Testis (tissue), 3 donors: Measurements from ENCODE around the gene PHYKPL. TPM values are rescaled to one million over a fixed set of nuclear protein-coding genes. Genes with fewer than 3 reads are reported as not detected.

Source experiments
- DNase-seq: peaks from one replicate; pipeline ENCODE4 v3.0.0-alpha.2; 2019
- H3K27ac ChIP-seq, 2 donors: fragments of 200-600 bp; sonication (generic); one replicate each; pipeline ENCODE4 v1.5.1; 2019
- H3K27me3 ChIP-seq: fragments of 200-600 bp; sonication (generic); one replicate; pipeline ENCODE4 v1.5.1; 2019
- H3K36me3 ChIP-seq: fragments of 200-600 bp; sonication (generic); one replicate; pipeline ENCODE4 v1.5.1; 2017; ENCODE audit warnings: low read depth; ENCODE audit errors: missing control alignments
- H3K4me1 ChIP-seq: fragments of 200-600 bp; sonication (generic); one replicate; pipeline ENCODE4 v1.5.1; 2019
- H3K4me3 ChIP-seq, 2 donors: fragments of 200-600 bp; sonication (generic); one replicate each; pipeline ENCODE4 v1.5.1; 2017 to 2019
- H3K9me3 ChIP-seq: fragments of 200-600 bp; sonication (generic); one replicate; pipeline ENCODE4 v1.5.1; 2017
- POLR2A ChIP-seq: fragments of 450-650 bp; IDR thresholded peaks from one replicate; pipeline ENCODE4 v1.6.1; 2017; ENCODE audit warnings: antibody characterized with exemption, mild to moderate bottlenecking, moderate library complexity
- WGBS, 2 donors: methylation state at CpG; one replicate each; pipeline ENCODE4 v1.1.5; 2018; 5-methylcytosine and 5-hydroxymethylcytosine counted together
- intact Hi-C: fragments of 100-400 bp; cut with DNase I; formaldehyde crosslinking; loops from one replicate; pipeline ENCODE4 v1.15.1; 2023; ENCODE audit warnings: low total_unique reads
- polyA plus RNA-seq: library from polyadenylated mRNA; stranded (reverse); fragments of 350-450 nt; fragmentation: Illumina TruSeq; extraction: RNeasy Lipid Tissue Mini Kit (QIAGEN cat#74804); gene quantifications from one replicate; pipeline ENCODE4 v1.2.3, GENCODE V29; 2014; ENCODE audit warnings: low read depth, low replicate concordance; ENCODE audit not compliant: insufficient read depth
- total RNA-seq, 2 donors: library from RNA; depleted of rRNA; stranded (reverse); fragments of >200 nt; gene quantifications; one replicate each; pipeline ENCODE4 v1.2.3, GENCODE V29; 2016
- TF ChIP-seq, protein P1 (sequence below), 3 experiments: fragments of 450-650 bp in 2 of 3; fragments of 200-600 bp in 1 of 3; sonication (generic) in 1 of 3; IDR thresholded peaks; one replicate each; pipeline ENCODE4 v1.5.1; 2016 to 2019; ENCODE audit warnings: antibody characterized with exemption in 3 of 3, mild to moderate bottlenecking in 2 of 3, moderate library complexity in 1 of 3

PHYKPL gene
- total and polyA plus RNA-seq, 3 donors from 2014 or later = 81.7 to 122 (median 121) TPM

DNA sequence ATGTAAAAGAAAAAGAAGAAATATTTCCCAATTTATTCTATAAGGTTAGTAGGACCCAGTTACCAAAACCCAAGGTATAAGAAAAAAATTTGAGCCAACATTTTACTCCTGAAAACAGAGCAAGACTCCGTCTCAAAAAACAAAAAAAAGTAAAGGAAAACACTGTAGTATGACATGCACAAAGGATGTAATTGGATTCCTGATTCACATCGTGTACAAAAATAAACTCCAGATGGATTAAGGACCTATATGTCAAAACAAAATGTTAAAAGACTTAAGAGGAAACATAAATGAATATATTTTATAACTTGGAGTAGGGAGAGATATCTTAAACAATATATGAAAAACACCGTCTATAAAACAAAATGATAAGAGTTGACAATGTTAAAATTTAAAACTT lies 13.8 kb downstream of the PHYKPL start:
- Histone ChIP-seq H3K4me1 (no peaks in the 10 kb centered on the region), H3K9me3 (no peaks in the 10 kb centered on the region), H3K27ac (no peak overlapping the region), H3K4me3 (no peak overlapping the region), H3K27me3 (no peaks in the 10 kb centered on the region), H3K36me3 (no peaks in the 10 kb centered on the region)
- intact Hi-C loops = no loop called here
- TF ChIP-seq, protein P1, sequence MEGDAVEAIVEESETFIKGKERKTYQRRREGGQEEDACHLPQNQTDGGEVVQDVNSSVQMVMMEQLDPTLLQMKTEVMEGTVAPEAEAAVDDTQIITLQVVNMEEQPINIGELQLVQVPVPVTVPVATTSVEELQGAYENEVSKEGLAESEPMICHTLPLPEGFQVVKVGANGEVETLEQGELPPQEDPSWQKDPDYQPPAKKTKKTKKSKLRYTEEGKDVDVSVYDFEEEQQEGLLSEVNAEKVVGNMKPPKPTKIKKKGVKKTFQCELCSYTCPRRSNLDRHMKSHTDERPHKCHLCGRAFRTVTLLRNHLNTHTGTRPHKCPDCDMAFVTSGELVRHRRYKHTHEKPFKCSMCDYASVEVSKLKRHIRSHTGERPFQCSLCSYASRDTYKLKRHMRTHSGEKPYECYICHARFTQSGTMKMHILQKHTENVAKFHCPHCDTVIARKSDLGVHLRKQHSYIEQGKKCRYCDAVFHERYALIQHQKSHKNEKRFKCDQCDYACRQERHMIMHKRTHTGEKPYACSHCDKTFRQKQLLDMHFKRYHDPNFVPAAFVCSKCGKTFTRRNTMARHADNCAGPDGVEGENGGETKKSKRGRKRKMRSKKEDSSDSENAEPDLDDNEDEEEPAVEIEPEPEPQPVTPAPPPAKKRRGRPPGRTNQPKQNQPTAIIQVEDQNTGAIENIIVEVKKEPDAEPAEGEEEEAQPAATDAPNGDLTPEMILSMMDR (IDR thresholded peaks at IDR 0.05) = no peak
- no peak for TF ChIP-seq POLR2A
- 77 to 80% methylated on average over 3 of the region's 3 CpGs for WGBS, 2 donors
- DNase-seq = no peak

DNA sequence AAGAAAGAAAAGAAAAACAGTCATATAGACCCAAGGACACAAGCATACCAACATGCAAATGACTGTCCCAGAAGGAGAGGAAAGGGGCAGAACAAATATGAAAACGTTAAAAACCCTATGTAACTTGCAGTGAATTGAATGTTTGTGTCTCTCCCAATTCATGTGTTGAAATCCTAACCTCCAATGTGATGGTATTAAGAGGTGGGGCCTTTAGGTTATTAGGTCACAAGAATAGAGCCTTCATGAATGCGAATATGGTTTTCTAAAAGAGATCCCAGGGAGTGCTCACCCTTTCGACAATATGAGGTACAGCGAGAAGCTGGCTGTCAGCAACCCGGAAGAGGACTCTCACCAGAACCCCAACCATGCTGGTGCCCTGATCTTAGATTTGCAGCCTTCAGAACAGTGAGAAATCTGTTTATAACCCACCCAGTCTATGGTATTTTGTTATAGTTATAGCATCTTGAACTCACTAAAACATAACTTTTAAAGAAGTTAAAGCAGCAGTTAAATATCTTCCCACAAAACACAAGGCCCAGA lies 14.3 kb downstream of the PHYKPL start:
- 77 to 83% methylated on average over 5 of the region's 5 CpGs for WGBS, 2 donors
- TF ChIP-seq, protein P1 (IDR thresholded peaks at IDR 0.05) = no peak
- no peak for TF ChIP-seq POLR2A

DNA sequence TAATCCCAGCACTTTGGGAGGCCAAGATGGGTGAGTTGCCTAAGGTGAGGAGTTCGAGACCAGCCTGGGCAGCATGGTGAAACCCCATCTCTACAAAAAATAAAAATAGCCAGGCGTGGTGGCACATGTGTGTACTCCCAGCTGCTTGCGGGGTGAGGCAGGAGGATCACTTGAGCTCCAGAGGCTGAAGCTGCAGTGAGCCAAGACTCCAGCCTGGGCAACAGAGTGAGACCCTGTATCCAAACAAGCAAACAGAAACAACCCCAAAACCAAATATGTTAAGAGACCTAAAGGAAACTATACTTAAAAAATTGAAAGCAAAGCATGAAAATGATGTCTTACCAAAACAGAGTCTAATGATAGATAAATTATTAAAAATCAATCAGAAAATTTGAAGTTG lies 15.8 kb downstream of the PHYKPL start:
- H3K36me3 ChIP-seq = no peaks in the 10 kb centered on the region
- no peak for DNase-seq
- peaks cover 4% of the 10 kb centered on the region for H3K4me1 ChIP-seq
- 96 to 98% methylated on average over 3 of the region's 3 CpGs for WGBS, 2 donors
- H3K9me3 ChIP-seq = no peaks in the 10 kb centered on the region
- TF ChIP-seq, protein P1 (IDR thresholded peaks at IDR 0.05) = no peak
- TF ChIP-seq POLR2A = no peak
- H3K27me3 ChIP-seq = no peaks in the 10 kb centered on the region
- no peak overlapping the region for H3K27ac ChIP-seq
- H3K4me3 ChIP-seq = no peak overlapping the region
- intact Hi-C loops = no loop called here

More for the DNA sequence above, 14.3 kb downstream of the PHYKPL start:
- no peaks in the 10 kb centered on the region for H3K4me1 ChIP-seq
- no peaks in the 10 kb centered on the region for H3K36me3 ChIP-seq
- H3K9me3 ChIP-seq = no peaks in the 10 kb centered on the region
- intact Hi-C loops = no loop called here
- no peak for DNase-seq
- no peak overlapping the region for H3K27ac ChIP-seq
- H3K27me3 ChIP-seq = no peaks in the 10 kb centered on the region
- no peak overlapping the region for H3K4me3 ChIP-seq

DNA sequence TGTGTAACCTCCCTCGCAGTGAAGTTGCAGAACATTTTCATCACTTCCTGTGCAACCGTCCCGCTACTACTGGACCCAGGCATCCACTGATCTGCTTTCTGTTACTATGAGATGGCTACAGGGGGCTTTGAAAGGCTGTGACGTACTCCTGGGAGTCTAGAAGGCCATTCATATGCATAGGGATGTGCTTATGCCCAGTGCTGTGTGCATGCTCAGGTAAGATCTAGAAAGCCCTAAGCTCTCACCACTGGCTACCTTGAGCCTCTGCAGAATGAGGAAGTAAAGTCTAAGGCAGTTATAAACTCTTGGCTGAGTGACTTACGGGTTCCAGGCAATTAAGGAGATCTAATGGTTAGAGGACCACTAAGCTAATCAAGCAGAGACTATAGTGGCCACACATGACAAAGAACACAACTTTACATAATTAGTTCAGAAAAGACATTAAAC lies 16.5 kb downstream of the PHYKPL start:
- Histone ChIP-seq H3K4me1 (peaks cover 4% of the 10 kb centered on the region), H3K4me3 (no peak overlapping the region), H3K36me3 (no peaks in the 10 kb centered on the region), H3K27me3 (no peaks in the 10 kb centered on the region), H3K9me3 (no peaks in the 10 kb centered on the region), H3K27ac (no peak overlapping the region)
- no peak for DNase-seq
- TF ChIP-seq, protein P1 (IDR thresholded peaks at IDR 0.05) = no peak
- TF ChIP-seq POLR2A = no peak
- 87 to 88% methylated on average over 5 of the region's 5 CpGs for WGBS, 2 donors
- intact Hi-C loops = no loop called here

DNA sequence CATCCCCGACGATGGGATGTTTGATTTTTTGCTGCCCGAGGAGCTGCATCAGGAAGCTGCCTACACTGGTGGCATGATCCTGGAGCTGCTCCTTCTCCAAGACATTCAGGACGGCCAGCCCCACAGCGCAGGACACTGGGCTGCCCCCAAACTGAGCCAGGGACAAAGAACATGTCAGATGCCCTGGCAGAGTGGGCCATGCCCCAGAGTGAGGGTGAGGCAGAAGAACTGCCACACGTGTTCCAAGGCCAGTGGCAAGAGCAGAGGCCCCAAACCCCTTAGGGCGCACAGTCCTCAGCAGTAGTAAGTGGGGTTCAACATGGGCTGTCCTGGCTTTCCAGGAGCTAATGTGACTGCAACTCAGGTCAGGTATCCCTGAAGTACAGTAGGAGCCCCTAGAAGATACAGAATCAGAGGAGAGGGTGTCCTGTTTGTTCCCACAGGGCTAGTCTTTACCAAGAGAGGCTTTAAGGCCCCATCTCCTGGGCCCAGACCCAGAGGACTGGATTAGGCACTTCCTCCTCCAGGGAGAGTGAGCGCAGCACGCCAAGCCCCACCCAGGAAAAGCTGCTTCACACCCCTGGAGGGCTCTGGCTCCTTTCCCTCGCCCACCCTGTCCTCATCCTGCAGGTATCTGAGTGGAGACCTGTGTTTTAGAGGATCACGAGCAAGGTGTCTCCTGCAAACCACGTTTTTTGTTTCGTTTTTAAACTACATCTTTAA lies 17.2 kb downstream of the PHYKPL start:
- Histone ChIP-seq H3K9me3 (no peaks in the 10 kb centered on the region), H3K4me1 (peaks cover 4% of the 10 kb centered on the region), H3K27ac (no peak overlapping the region), H3K4me3 (no peak overlapping the region), H3K27me3 (no peaks in the 10 kb centered on the region), H3K36me3 (no peaks in the 10 kb centered on the region)
- no peak for DNase-seq
- intact Hi-C loops = no loop called here
- no peak for TF ChIP-seq POLR2A
- TF ChIP-seq, protein P1 (IDR thresholded peaks at IDR 0.05) = no peak
- 82 to 90% methylated on average over 8 to 13 of the region's 13 CpGs for WGBS, 2 donors
